ENCODE measurements around the gene SSBP1. TPM values are rescaled to one million over a fixed set of nuclear protein-coding genes. Genes with fewer than 3 reads are reported as not detected.

The SSBP1 gene
- total and polyA plus RNA-seq, 2 of the 4 experiments (the other 2 are of a cell fraction) = 158 to 204 TPM

GRCh38 chr7:141792526-141792925 lies 54.4 kb downstream of the SSBP1 start:
- dilution Hi-C loops (cut with HindIII; ENCODE audit: low sequenced_read_pairs, unreplicated experiment) (no loop called here), in situ Hi-C loops (cut with MboI; ENCODE audit: low sequenced_read_pairs) (no loop called here)
- H2AK9ac ChIP-seq (replicated peaks; ENCODE audit: low read depth, low read length, poor library complexity) = no peak overlapping the region

More at GRCh38 chr7:141792526-141792925, 54.4 kb downstream of the SSBP1 start:
- no peak overlapping the region for H2BK5ac ChIP-seq (ENCODE audit: low read depth, low read length, poor library complexity, severe bottlenecking)
- no peak overlapping the region for H3K27ac ChIP-seq (ENCODE audit: insufficient read depth, low read length)
- no peak overlapping the region for H2BK120ac ChIP-seq (ENCODE audit: low read depth, low read length)
- no peak overlapping the region for H3K9ac ChIP-seq (ENCODE audit: low read depth, low read length)
- no peak for ATAC-seq (ENCODE audit: low read depth)
- H4K8ac ChIP-seq (ENCODE audit: low read depth in 2 of 2, low read length in 2 of 2) = no peak overlapping the region
- no peak overlapping the region for H3K56ac ChIP-seq (ENCODE audit: extremely low read depth, insufficient read depth, low read length)
- H3K9me3 ChIP-seq (ENCODE audit: control insufficient read depth, insufficient read depth, low read length) = no peaks in the 10 kb centered on the region
- no peak overlapping the region for H3K23ac ChIP-seq (ENCODE audit: low read depth, low read length)
- H3K9me1 ChIP-seq (ENCODE audit: insufficient read depth, low read length) = no peaks in the 10 kb centered on the region
- no peak overlapping the region for H4K91ac ChIP-seq (ENCODE audit: insufficient read depth, low read depth, low read length)
- H2BK15ac ChIP-seq (ENCODE audit: low read depth, low read length) = no peak overlapping the region
- no peak overlapping the region for H3K4ac ChIP-seq (ENCODE audit: low read depth, low read length)
- H3K4me1 ChIP-seq (ENCODE audit: control insufficient read depth, insufficient read depth, low read length) = no peaks in the 10 kb centered on the region
- H3K79me1 ChIP-seq (ENCODE audit: low read depth in 1 of 2, low read length in 2 of 2) = no peaks in the 10 kb centered on the region
- TF ChIP-seq CHD1 (IDR thresholded peaks at IDR 0.05; ENCODE audit: low read depth, low read length) (no peak), MXI1 (IDR thresholded peaks at IDR 0.05; ENCODE audit: borderline replicate concordance, low read depth, low read length) (no peak), NFE2L2 (IDR thresholded peaks at IDR 0.05; ENCODE audit: low read depth, low read length) (no peak), RCOR1 (IDR thresholded peaks at IDR 0.05; ENCODE audit: insufficient replicate concordance, low read length) (no peak), SMC3 (IDR thresholded peaks at IDR 0.05; ENCODE audit: low read depth, low read length) (no peak), BHLHE40 (IDR thresholded peaks at IDR 0.05; ENCODE audit: low read depth, low read length) (no peak), MAZ (IDR thresholded peaks at IDR 0.05; ENCODE audit: borderline replicate concordance, low read depth, low read length) (no peak), RFX5 (IDR thresholded peaks at IDR 0.05; ENCODE audit: low read depth, low read length) (no peak), ELK1 (IDR thresholded peaks at IDR 0.05; ENCODE audit: borderline replicate concordance, low read depth, low read length) (no peak), RAD21 (IDR thresholded peaks at IDR 0.05; ENCODE audit: low read length) (no peak), POLR2A (IDR thresholded peaks at IDR 0.05; ENCODE audit: low read depth, low read length) (no peak), CEBPB (IDR thresholded peaks at IDR 0.05; ENCODE audit: low read depth, low read length) (no peak)
- no peak overlapping the region for H3K14ac ChIP-seq (replicated peaks; ENCODE audit: low read depth, low read length)
- CTCF ChIA-PET = no interaction called here
- H2AK5ac ChIP-seq (ENCODE audit: low read depth, low read length) = no peak overlapping the region
- H4K5ac ChIP-seq (ENCODE audit: low read depth, low read length) = no peak overlapping the region
- H2BK20ac ChIP-seq (ENCODE audit: low read depth, low read length) = no peak overlapping the region
- no peak overlapping the region for H3K4me3 ChIP-seq (ENCODE audit: insufficient read depth, low read depth, low read length)
- H3K27me3 ChIP-seq (ENCODE audit: control insufficient read depth, insufficient read depth, low read length) = no peaks in the 10 kb centered on the region
- DNase-seq = no peak
- H3K18ac ChIP-seq (ENCODE audit: low read depth, low read length) = no peak overlapping the region
- no peak overlapping the region for H2AFZ ChIP-seq (replicated peaks; ENCODE audit: low read length, poor library complexity)
- POLR2A ChIA-PET (ENCODE audit: unreplicated experiment) = no interaction called here
- H4K20me1 ChIP-seq (ENCODE audit: insufficient read depth, low read length) = no peaks in the 10 kb centered on the region
- WGBS, 2 experiments (ENCODE audit: extremely low coverage in 2 of 2, insufficient read length in 1 of 2) = no CpG with 5 or more reads among the region's 2 CpGs
- H3K4me2 ChIP-seq (ENCODE audit: low read depth, low read length) = no peak overlapping the region
- H3K36me3 ChIP-seq (ENCODE audit: control insufficient read depth, insufficient read depth, low read length) = no peaks in the 10 kb centered on the region
- BruUV-seq (replicated peaks) = no TSS peak
- intact Hi-C loops (cut with micrococcal nuclease) = no loop called here
